Fibroblast of pulmonary artery (primary cell): ENCODE measurements around the gene CHN1.

ENCODE experiments used
- DNase-seq: peaks from one replicate; pipeline ENCODE4 v3.0.0-alpha.2; 2010; ENCODE audit warnings: low read depth
- H3K4me3 ChIP-seq: replicated peaks from 2 replicates; pipeline ENCODE4 v1.5.1; 2011; ENCODE audit warnings: low read depth, mild to moderate bottlenecking, control low read depth, low read length, moderate library complexity
- TF ChIP-seq, protein P1 (sequence below): IDR thresholded peaks from 2 replicates; pipeline ENCODE4 v1.5.1; 2011; ENCODE audit warnings: mild to moderate bottlenecking, control low read depth, low read length, inconsistent platforms; ENCODE audit errors: missing control alignments

The CHN1 gene

DNA sequence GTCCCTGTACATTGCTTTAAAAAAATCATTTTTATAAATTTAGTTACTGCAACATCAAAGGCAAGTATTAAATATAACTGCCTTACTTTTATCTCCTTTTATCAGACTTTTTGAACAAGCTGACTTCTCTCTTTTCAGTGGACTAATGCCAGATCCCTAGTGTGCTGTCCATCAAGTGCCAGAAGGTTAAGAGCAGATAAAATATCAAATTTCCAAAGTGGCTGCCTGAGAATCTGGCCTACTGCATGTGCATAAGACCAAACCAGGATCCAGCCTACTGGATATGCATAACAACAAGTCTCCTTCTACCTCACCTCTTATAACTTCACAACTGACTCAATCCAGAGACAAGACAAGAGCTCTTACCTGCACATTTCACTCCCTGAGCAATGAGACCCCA lies 181.1 kb downstream of the CHN1 start:
- TF ChIP-seq, protein P1, sequence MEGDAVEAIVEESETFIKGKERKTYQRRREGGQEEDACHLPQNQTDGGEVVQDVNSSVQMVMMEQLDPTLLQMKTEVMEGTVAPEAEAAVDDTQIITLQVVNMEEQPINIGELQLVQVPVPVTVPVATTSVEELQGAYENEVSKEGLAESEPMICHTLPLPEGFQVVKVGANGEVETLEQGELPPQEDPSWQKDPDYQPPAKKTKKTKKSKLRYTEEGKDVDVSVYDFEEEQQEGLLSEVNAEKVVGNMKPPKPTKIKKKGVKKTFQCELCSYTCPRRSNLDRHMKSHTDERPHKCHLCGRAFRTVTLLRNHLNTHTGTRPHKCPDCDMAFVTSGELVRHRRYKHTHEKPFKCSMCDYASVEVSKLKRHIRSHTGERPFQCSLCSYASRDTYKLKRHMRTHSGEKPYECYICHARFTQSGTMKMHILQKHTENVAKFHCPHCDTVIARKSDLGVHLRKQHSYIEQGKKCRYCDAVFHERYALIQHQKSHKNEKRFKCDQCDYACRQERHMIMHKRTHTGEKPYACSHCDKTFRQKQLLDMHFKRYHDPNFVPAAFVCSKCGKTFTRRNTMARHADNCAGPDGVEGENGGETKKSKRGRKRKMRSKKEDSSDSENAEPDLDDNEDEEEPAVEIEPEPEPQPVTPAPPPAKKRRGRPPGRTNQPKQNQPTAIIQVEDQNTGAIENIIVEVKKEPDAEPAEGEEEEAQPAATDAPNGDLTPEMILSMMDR: no peak
- H3K4me3 ChIP-seq: no peak overlapping the region
- no peak for DNase-seq

DNA sequence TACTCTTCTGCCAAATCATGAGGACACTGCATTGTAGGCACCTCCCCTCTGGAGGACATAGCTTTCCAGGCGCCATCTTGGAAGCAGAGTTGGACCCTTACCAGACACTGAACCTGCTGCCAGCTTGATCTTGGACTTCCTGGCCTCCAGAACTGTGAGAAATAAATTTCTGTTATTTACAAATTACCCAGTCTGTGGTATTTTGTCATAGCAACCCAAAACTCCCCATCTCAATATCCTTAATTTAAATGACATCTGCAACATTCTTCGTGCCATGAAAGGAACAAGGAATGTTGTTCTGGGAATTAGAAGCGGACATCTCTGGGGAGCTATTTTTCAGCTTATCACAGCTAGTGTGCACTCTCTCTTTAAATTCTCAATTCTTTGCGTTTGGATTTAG lies 183.6 kb downstream of the CHN1 start:
- TF ChIP-seq, protein P1: no peak
- no peak overlapping the region for H3K4me3 ChIP-seq
- no peak for DNase-seq

DNA sequence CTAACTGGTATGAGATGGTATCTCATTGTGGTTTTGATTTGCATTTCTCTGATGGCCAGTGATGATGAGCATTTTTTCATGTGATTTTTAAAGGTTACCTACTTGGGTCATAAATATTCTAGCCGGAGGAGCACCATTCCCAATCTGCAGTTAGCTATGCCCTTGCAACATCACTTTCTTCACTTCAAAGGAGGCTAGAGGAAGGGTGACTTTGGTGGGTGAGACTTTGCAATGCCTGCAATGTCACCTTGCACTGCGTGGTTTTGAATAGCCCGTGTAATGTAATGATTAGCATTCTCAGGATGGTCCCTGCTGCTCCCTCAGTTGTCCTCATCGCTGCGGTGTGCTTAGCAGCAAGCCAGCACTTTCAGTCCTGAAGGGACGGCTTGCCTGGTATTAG lies 184.8 kb downstream of the CHN1 start:
- no peak overlapping the region for H3K4me3 ChIP-seq
- DNase-seq: no peak
- TF ChIP-seq, protein P1: no peak

DNA sequence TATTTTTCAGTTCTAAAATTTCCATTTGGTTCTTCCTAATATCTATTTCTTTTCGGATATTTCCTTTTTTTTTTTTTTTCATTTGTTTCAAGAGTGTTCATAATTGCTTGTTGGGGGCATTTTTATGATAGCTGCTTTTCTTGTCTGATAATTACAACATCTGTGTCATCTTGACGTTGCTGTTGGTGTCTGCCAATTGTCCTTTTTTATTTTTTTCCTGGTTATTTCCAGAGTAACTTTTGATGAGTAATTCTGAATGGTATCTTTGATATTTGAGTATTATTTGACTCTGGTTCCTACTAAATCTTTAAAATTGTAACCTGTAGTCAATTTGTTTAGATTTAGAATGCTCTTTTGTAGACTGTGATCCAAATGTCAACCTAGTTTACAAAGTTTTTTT lies 189.7 kb downstream of the CHN1 start:
- DNase-seq: peak; percentile 18
- no peak overlapping the region for H3K4me3 ChIP-seq
- TF ChIP-seq, protein P1: no peak

DNA sequence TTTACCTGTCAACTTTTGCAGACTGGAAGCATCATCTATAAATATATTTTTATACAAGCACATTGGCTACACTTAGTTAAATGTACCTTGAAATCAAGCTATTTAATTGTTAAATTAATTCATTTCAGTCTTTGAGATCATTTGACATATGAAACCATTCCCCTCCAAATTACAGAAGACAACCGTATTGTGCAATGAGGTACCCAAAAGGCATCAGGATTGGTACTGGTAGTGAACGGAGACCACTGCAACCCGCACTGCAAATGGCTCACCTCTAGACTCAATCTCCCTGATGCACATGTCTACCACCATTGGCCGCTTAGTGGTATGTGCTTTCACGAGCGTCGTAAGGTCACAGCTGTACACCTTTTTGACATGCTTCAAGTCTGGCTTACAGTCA lies 193.1 kb downstream of the CHN1 start:
- H3K4me3 ChIP-seq: no peak overlapping the region
- TF ChIP-seq, protein P1: no peak
- no peak for DNase-seq

DNA sequence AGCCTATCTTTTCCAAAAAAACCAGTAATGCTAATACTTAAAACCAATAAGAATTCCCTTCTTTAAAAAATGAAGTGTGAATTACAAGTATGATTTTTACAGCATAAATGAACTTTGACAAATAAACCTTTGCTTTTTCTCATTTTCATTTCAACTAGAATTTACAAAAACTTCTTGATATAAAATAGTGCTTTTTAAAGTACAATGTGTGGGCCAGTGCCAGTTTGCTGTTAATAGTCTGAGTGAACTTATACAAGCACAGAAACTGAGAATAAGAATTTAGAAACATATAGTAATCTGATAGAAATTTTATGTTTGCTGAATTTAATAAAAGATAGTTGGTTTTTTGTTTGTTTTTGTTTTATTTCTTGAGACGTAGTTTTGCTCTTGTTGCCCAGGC lies 197.2 kb downstream of the CHN1 start:
- TF ChIP-seq, protein P1: no peak
- no peak for DNase-seq
- no peak overlapping the region for H3K4me3 ChIP-seq

DNA sequence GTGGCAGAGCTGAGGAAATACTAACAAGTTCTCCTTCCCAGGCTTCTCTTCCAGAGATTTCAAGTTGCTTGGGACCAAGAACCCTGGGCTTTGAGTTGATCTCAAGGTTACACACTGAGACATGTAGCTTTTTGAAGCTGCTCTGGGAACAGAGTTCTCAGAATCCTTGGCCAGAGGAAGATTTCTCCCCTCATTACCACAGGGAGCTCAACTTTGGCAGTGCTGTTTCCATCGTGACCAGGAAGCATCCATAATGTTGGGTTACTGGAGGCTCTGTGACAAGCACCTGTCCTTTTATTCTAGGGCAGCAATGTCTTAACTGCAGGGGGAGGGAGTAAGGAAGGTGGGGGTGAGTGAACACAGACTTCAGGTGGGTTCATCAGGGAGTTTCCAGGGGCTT lies 199.4 kb downstream of the CHN1 start:
- no peak overlapping the region for H3K4me3 ChIP-seq
- DNase-seq: no peak
- TF ChIP-seq, protein P1: no peak
